K562 (cell line): ENCODE data around the gene EML1. TPM values are rescaled to one million over a fixed set of nuclear protein-coding genes. Genes with fewer than 3 reads are reported as not detected.

ENCODE experiments used
- ATAC-seq: fragments of 200-7000 bp; cut with Tn5 transposase; 3 replicates; pipeline ENCODE4 v1.9.1; 2020; ENCODE audit warnings: moderate library complexity
- BruUV-seq: library from RNA; stranded (reverse); fragments of 400-500 nt; replicated peaks from 2 replicates; lab custom pipeline; 2021; lab: Mats Ljungman, UMichigan
- CTCF ChIA-PET: fragments of 300-600 bp; formaldehyde crosslinking; extraction: SDS; loops from one replicate; lab custom pipeline; 2021; ENCODE audit warnings: low intra/inter-chr PET ratio; lab: Yijun Ruan, JAX
- POLR2A ChIA-PET: fragments of 300-600, 350-650 bp; sonication (Branson Sonifier 250); formaldehyde crosslinking; extraction: SDS; loops from one replicate; lab custom pipeline; 2021; ENCODE audit warnings: antibody characterized with exemption, inconsistent platforms; lab: Yijun Ruan, JAX
- DNase-seq, 4 experiments: peaks; one replicate each; pipeline versions ENCODE4 v3.0.0 to v3.0.0-alpha.2; 2011 to 2018; ENCODE audit warnings: low spot score in 3 of 4, mixed read lengths in 3 of 4; ENCODE audit errors: extremely low read depth in 1 of 4
- FAIRE-seq: peaks from 2 replicates; lab custom pipeline; 2011; peaks lifted over from hg19 to GRCh38; lab: Jason Lieb, UNC
- H2AFZ ChIP-seq: 2 replicates; pipeline ENCODE4 v1.6.0; 2011; ENCODE audit warnings: low read depth, low read length, control low read depth, inconsistent platforms
- H3K27ac ChIP-seq: fragments of 200-600 bp; 3 replicates; pipeline ENCODE4 v1.8.0; 2011; ENCODE audit warnings: low read depth, mild to moderate bottlenecking, control low read depth, inconsistent platforms, low read length, moderate library complexity, mixed read lengths; ENCODE audit errors: extremely low read depth
- H3K27me3 ChIP-seq, 2 experiments: fragments of 300-600 bp in 1 of 2; 2 replicates in 1 of 2; 3 replicates in 1 of 2; pipeline versions ENCODE4 v1.6.0 to v1.8.0; 2011; ENCODE audit warnings: inconsistent platforms in 2 of 2, low read length in 2 of 2, mild to moderate bottlenecking in 1 of 2, mixed read lengths in 1 of 2, moderate library complexity in 1 of 2; ENCODE audit not compliant: control insufficient read depth in 2 of 2, insufficient read depth in 2 of 2
- H3K36me3 ChIP-seq: fragments of 300-600 bp; 3 replicates; pipeline ENCODE4 v1.8.0; 2011; ENCODE audit warnings: mild to moderate bottlenecking, low read length, inconsistent platforms; ENCODE audit not compliant: control insufficient read depth, insufficient read depth
- H3K4me1 ChIP-seq, 2 experiments: fragments of 200-600 bp in 1 of 2; replicated peaks in 1 of 2; 2 replicates in 1 of 2; 3 replicates in 1 of 2; pipeline versions ENCODE4 v1.5.1 to v1.8.0; 2011; ENCODE audit warnings: inconsistent platforms in 2 of 2, low read length in 2 of 2, mild to moderate bottlenecking in 1 of 2, mixed read lengths in 1 of 2, moderate library complexity in 1 of 2; ENCODE audit not compliant: control insufficient read depth in 2 of 2, insufficient read depth in 2 of 2
- H3K4me2 ChIP-seq: 2 replicates; pipeline ENCODE4 v1.6.1; 2011; ENCODE audit warnings: low read length, control low read depth, inconsistent platforms, mixed read lengths; ENCODE audit not compliant: insufficient read depth
- H3K4me3 ChIP-seq: fragments of 200-600 bp; sonication (generic), shearing (Covaris generic); 2 replicates; pipeline ENCODE4 v1.5.1; 2016; ENCODE audit warnings: control low read depth, inconsistent platforms
- H3K79me2 ChIP-seq: fragments of 200-600 bp; 3 replicates; pipeline ENCODE4 v1.8.0; 2011; ENCODE audit warnings: low read length, inconsistent platforms; ENCODE audit not compliant: control insufficient read depth, insufficient read depth
- H3K9ac ChIP-seq, 2 experiments: 2 replicates each; pipeline versions ENCODE4 v1.6.0 to v1.6.1; 2011; ENCODE audit warnings: low read depth in 2 of 2, low read length in 2 of 2, control low read depth in 1 of 2, inconsistent platforms in 1 of 2, mild to moderate bottlenecking in 1 of 2, mixed read lengths in 1 of 2; ENCODE audit not compliant: insufficient read depth in 1 of 2
- H3K9me1 ChIP-seq: one replicate; pipeline ENCODE4 v1.6.0; 2011; ENCODE audit warnings: inconsistent platforms, mild to moderate bottlenecking, low read length, moderate library complexity; ENCODE audit not compliant: control insufficient read depth, insufficient read depth
- H3K9me3 ChIP-seq: replicated peaks from 2 replicates; pipeline ENCODE4 v1.5.1; 2011; ENCODE audit warnings: low read depth, low read length, inconsistent platforms; ENCODE audit not compliant: control insufficient read depth, insufficient read depth
- H4K20me1 ChIP-seq: replicated peaks from 2 replicates; pipeline ENCODE4 v1.6.1; 2011; ENCODE audit warnings: low read length, inconsistent platforms, mixed read lengths; ENCODE audit not compliant: control insufficient read depth, insufficient read depth
- CLOCK ChIP-seq: fragments of 250-450 bp; sonication (Bioruptor Pico); IDR thresholded peaks from 2 replicates; pipeline ENCODE4 v1.4.0; 2020; ENCODE audit warnings: mild to moderate bottlenecking, moderate library complexity, borderline replicate concordance
- E4F1 ChIP-seq: fragments of 250-450 bp; sonication (Bioruptor Pico); IDR thresholded peaks from 2 replicates; pipeline ENCODE4 v1.5.0; 2021; ENCODE audit warnings: mild to moderate bottlenecking, borderline replicate concordance
- FOXP4 ChIP-seq: sonication (generic); formaldehyde crosslinking; IDR thresholded peaks from 2 replicates; pipeline ENCODE4 v1.8.0; 2022; ENCODE audit warnings: mild to moderate bottlenecking, missing genetic modification reagents, borderline replicate concordance
- GTF2A2 ChIP-seq: IDR thresholded peaks from 2 replicates; pipeline ENCODE4 v1.6.1; 2016; ENCODE audit warnings: mild to moderate bottlenecking, missing genetic modification characterization, missing compliant biosample characterization
- ILK ChIP-seq: fragments of 450-650 bp; IDR thresholded peaks from 2 replicates; pipeline ENCODE4 v1.6.1; 2016; ENCODE audit warnings: missing genetic modification characterization, low read depth, mild to moderate bottlenecking, missing compliant biosample characterization, moderate library complexity, borderline replicate concordance
- KLF6 ChIP-seq: fragments of 250-450 bp; sonication (Bioruptor Pico); IDR thresholded peaks from 2 replicates; pipeline ENCODE4 v1.4.0; 2020; ENCODE audit warnings: mild to moderate bottlenecking, moderate library complexity, borderline replicate concordance
- SNRNP70 ChIP-seq: fragments of 200-400 bp; formaldehyde crosslinking; optimal IDR thresholded peaks from 2 replicates; pipeline ENCODE3; 2017; ENCODE audit warnings: low read depth, low read length
- SRSF9 ChIP-seq: fragments of 200-400 bp; formaldehyde crosslinking; IDR thresholded peaks from 2 replicates; pipeline ENCODE4 v1.6.1; 2017; ENCODE audit warnings: low read depth, low read length, borderline replicate concordance
- ZNF224 ChIP-seq: sonication (generic); formaldehyde crosslinking; IDR thresholded peaks from 2 replicates; pipeline ENCODE4 v1.8.0; 2022; ENCODE audit warnings: mild to moderate bottlenecking, missing genetic modification reagents
- ZNF592 ChIP-seq: fragments of 450-650 bp; IDR thresholded peaks from 2 replicates; pipeline ENCODE4 v1.6.1; 2017; ENCODE audit warnings: antibody characterized with exemption, mild to moderate bottlenecking
- WGBS: fragments of 100-300 bp; shearing (Covaris generic); methylation state at CpG from one replicate; pipeline ENCODE4 v1.1.6; 2016; ENCODE audit warnings: low coverage, mixed read lengths; ENCODE audit not compliant: insufficient coverage; ENCODE audit errors: missing lambda C conversion rate; 5-methylcytosine and 5-hydroxymethylcytosine counted together
- in situ Hi-C: fragments of 300-500 bp; cut with MboI; formaldehyde crosslinking; loops from 4 replicates; pipeline ENCODE4 v1.15.0; 2018; ENCODE audit warnings: inconsistent platforms, mixed read lengths
- intact Hi-C: fragments of 100-400 bp; cut with micrococcal nuclease; formaldehyde crosslinking; loops from 2 replicates; pipeline ENCODE4 v1.14.2; 2022
- polyA plus RNA-seq, 8 experiments: library from polyadenylated mRNA; depleted of rRNA in 4 of 8; stranded (reverse) in 5 of 8; unstranded in 3 of 8; fragments of >200 nt; fragmentation: Nextera tagmentation in 2 of 8; fragmentation: Illumina TruSeq in 1 of 8; extraction: Ambion mirVana in 2 of 8; extraction: Trizol in 1 of 8; gene quantifications; 2 replicates each; pipeline versions ENCODE4 v1.2.1 to v1.2.3, GENCODE V29; 2011 to 2014; ENCODE audit warnings: inconsistent platforms in 1 of 8, missing spikeins in 1 of 8
- total RNA-seq, 7 experiments: library from RNA; depleted of rRNA in 6 of 7; stranded (reverse); fragments of >200 nt in 6 of 7; fragmentation: Illumina TruSeq in 2 of 7; extraction: Trizol in 2 of 7; gene quantifications; 2 replicates each; pipeline versions ENCODE4 v1.2.1 to v1.2.3, GENCODE V29; 2011 to 2021; ENCODE audit warnings: low replicate concordance in 1 of 7

Gene EML1
- total and polyA plus RNA-seq, 9 of the 15 experiments (the other 6 are each of a cell fraction or from before 2014, with no cell fraction given): 0.01 to 0.35 (median 0.07) TPM; not detected in 2

GRCh38 chr14:99786511-99786989 is 6.7 kb upstream of the EML1 start:
- ChIA-PET CTCF (no interaction called here), POLR2A (no interaction called here)
- no TSS peak for BruUV-seq
- Histone ChIP-seq H3K27ac (no peak overlapping the region), H3K4me2 (no peak overlapping the region), H3K9ac (no peak overlapping the region), H3K9me3 (no peaks in the 10 kb centered on the region), H3K36me3 (no peaks in the 10 kb centered on the region), H2AFZ (no peak overlapping the region), H4K20me1 (0 out of 2 replicates have a peak, but pooled peaks cover 2% of the 10 kb centered on the region), H3K27me3 (peaks cover 2 to 17% of the 10 kb centered on the region in 2 experiments; a peak in 2 of 5 replicates), H3K4me1 (no peaks in the 10 kb centered on the region), H3K4me3 (no peak overlapping the region), H3K9me1 (no peaks in the 10 kb centered on the region), H3K79me2 (no peaks in the 10 kb centered on the region)
- FAIRE-seq: no peak
- intact Hi-C loops (no loop called here), in situ Hi-C loops (no loop called here)
- ATAC-seq: no peak
- no peak for DNase-seq
- WGBS: 0% methylated on average over 8 of the region's 8 CpGs
- no peak for TF ChIP-seq ILK
- TF ChIP-seq FOXP4 (CRISPR knock-in tag): no peak
- no peak for TF ChIP-seq ZNF224
- no peak for TF ChIP-seq E4F1 (CRISPR knock-in tag)
- TF ChIP-seq CLOCK (CRISPR knock-in tag): no peak
- no peak for TF ChIP-seq SRSF9
- TF ChIP-seq KLF6 (CRISPR knock-in tag): no peak
- no peak for TF ChIP-seq GTF2A2 (tag)
- TF ChIP-seq SNRNP70: no peak
- TF ChIP-seq ZNF592: no peak
